Activated T-helper 2 cell treated with anti-CD3 and anti-CD28 coated beads, Interferon-gamma antibody, Interleukin-2, Interleukin-4, amounts not matched to agents 10 μg/mL and 5 μg/mL and 100 μg/mL, durations not matched to agents 14 hours and 24 hours and 36 hours (primary cell): Measurements from ENCODE around the gene KRTAP4-7. TPM values are rescaled to one million over a fixed set of nuclear protein-coding genes. Genes with fewer than 3 reads are reported as not detected.
"Not testable (repeated sequence)": the region's sequence is repeated elsewhere in the genome, so short reads cannot be mapped to it uniquely, and the experiment has no call there.

Experiments used
- DNase-seq: peaks from one replicate; pipeline ENCODE4 v3.0.0; 2021; ENCODE audit warnings: low spot score
- H3K27ac Mint-ChIP-seq: one replicate; pipeline ENCODE4 v1.8.0; 2021; ENCODE audit warnings: mixed read lengths
- H3K27me3 Mint-ChIP-seq: one replicate; pipeline ENCODE4 v1.8.0; 2021; ENCODE audit warnings: low read depth, mixed read lengths
- H3K36me3 Mint-ChIP-seq: one replicate; pipeline ENCODE4 v1.8.0; 2021; ENCODE audit warnings: low read depth, mixed read lengths
- H3K4me1 Mint-ChIP-seq: one replicate; pipeline ENCODE4 v1.8.0; 2021; ENCODE audit warnings: low read depth, mixed read lengths
- H3K4me3 Mint-ChIP-seq: one replicate; pipeline ENCODE4 v1.8.0; 2021; ENCODE audit warnings: low read depth, mild to moderate bottlenecking, moderate library complexity, mixed read lengths
- H3K9me3 Mint-ChIP-seq: one replicate; pipeline ENCODE4 v1.8.0; 2021; ENCODE audit warnings: mixed read lengths
- intact Hi-C: fragments of 100-400 bp; cut with micrococcal nuclease; formaldehyde crosslinking; loops from one replicate; pipeline ENCODE4 v1.15.1; 2023
- total RNA-seq: library from RNA; stranded (reverse); gene quantifications from 2 replicates; pipeline ENCODE4 v1.2.3, GENCODE V29; 2022

KRTAP4-7 gene
- not detected in 2 replicates for total RNA-seq

DNA sequence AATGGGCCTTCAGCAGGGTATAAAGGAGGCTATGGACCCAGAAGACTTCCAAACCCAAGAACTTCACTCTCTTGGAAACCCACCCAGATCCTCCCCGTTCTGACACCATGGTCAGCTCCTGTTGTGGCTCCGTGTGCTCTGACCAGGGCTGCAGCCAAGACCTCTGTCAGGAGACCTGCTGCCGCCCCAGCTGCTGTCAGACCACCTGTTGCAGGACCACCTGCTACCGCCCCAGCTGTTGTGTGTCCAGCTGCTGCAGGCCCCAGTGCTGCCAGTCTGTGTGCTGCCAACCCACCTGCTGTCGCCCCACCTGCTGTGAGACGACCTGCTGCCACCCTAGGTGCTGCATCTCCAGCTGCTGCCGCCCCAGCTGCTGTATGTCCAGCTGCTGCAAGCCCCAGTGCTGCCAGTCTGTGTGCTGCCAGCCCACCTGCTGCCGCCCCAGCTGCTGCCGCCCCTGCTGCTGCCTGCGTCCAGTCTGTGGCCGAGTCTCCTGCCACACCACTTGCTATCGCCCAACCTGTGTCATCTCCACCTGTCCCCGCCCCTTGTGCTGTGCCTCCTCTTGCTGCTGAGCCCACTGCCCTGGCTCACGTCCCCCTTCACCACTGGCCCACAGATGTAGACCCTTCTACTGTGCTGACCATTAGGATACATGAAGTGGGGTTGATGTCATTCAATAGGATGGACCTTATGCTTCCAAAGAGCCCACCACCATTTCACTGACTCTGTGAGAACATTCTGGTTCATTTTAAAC is at the start of gene KRTAP4-7:
KRTAP4-7 (plus strand) TSS at position 51 of the 757 bp plus-strand sequence; CDS start at position 108, 57 bp downstream.
- H3K36me3 Mint-ChIP-seq, H3K4me3 Mint-ChIP-seq, H3K27ac Mint-ChIP-seq, H3K27me3 Mint-ChIP-seq, H3K9me3 Mint-ChIP-seq, H3K4me1 Mint-ChIP-seq, DNase-seq, intact Hi-C loops: not testable (repeated sequence)

DNA sequence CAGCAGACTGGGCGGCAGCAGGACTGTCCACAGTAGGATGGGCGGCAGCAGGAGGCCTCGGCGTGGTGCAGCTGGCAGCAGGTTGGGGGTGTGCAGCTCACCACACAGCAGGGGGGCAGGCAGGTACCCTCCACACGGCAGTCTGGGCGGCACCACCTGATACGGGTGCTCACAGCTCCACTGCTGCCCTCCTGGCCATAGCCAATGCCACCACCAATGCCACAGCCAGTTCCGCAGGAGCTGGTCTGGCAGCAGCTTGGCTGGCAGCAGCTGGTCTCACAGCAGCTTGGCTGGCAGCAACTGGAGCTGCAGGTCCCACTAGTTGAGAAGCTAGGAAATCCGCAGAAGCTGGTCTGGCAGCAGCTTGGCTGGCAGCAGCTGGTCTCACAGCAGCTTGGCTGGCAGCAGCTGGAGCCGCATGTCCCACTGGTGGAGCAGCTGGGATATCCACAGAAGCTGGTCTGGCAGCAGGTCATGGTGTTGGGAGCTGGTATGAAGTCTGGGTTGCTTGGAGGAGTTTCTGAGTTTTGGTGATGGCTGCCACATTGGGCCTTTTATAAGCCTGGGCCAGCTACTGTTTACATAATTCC is 49.5 kb upstream of the KRTAP4-7 start, which contains the start of gene KRTAP1-3:
KRTAP1-3 (minus strand) TSS at position 529 of the 590 bp plus-strand sequence; CDS start at position 476, 53 bp downstream.
- H3K4me1 Mint-ChIP-seq, H3K27ac Mint-ChIP-seq, H3K36me3 Mint-ChIP-seq, DNase-seq, H3K9me3 Mint-ChIP-seq, H3K4me3 Mint-ChIP-seq, intact Hi-C loops: not testable (repeated sequence)
- peaks cover 14% of the 10 kb centered on the region for H3K27me3 Mint-ChIP-seq

DNA sequence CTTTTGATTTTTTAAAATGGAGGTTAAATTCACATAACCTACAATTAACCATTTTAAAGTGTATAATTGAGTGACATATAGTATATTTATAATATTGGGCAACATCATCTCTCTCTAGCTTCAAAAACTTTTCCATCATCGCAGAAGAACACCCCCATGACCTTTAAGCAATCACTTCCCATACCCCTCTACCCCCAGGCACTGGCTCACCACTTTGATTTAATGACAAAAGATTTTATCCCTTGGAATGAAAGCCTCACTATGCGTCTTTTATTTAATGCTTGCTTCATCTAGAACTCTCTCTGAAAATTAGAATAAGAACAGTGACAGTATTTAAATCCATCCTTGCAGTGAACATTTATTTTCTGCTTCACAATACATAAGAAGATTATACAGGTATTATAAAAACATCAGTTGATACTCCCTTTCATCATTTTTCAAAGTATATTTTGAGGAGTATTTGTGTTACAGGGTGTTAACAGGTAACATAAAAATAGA is 46.0 kb upstream of the KRTAP4-7 start:
- no peak for DNase-seq
- H3K4me1 Mint-ChIP-seq, result no peaks in the 10 kb centered on the region
- no peak overlapping the region for H3K27ac Mint-ChIP-seq
- H3K36me3 Mint-ChIP-seq, result no peaks in the 10 kb centered on the region
- no peak overlapping the region for H3K4me3 Mint-ChIP-seq
- H3K27me3 Mint-ChIP-seq, result peaks cover 6% of the 10 kb centered on the region
- H3K9me3 Mint-ChIP-seq, result no peaks in the 10 kb centered on the region
- intact Hi-C loops, result no loop called here

DNA sequence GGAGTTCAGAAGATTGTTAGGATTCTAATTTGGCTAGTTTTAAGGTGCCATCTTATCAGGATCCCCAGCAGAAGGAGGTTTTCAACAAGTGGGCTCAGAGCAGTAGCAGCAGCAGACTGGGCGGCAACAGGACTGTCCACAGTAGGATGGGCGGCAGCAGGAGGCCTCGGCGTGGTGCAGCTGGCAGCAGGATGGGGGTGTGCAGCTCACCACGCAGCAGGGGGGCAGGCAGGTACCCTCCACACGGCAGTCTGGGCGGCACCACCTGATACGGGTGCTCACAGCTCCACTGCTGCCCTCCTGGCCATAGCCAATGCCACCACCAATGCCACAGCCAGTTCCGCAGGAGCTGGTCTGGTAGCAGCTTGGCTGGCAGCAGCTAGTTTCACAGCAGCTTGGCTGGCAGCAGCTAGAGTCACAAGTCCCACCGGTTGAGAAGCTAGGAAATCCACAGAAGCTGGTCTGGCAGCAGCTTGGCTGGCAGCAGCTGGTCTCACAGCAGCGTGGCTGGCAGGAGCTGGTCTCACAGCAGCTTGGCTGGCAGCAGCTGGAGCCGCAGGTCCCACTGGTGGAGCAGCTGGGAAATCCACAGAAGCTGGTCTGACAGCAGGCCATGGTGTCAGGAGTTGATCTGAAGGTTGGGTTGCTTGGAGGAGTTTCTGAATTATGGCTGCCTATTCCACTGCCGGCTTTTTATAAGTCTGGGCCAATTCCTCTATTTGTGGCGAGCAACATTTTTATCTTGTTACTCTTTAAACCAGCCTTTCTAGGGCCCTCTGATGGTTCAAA is 43.0 kb upstream of the KRTAP4-7 start, which contains the start of gene KRTAP1-1:
KRTAP1-1 (minus strand) TSS at position 668 of the 789 bp plus-strand sequence; CDS start at position 615, 53 bp downstream.
- H3K27ac Mint-ChIP-seq, intact Hi-C loops: not testable (repeated sequence)

DNA sequence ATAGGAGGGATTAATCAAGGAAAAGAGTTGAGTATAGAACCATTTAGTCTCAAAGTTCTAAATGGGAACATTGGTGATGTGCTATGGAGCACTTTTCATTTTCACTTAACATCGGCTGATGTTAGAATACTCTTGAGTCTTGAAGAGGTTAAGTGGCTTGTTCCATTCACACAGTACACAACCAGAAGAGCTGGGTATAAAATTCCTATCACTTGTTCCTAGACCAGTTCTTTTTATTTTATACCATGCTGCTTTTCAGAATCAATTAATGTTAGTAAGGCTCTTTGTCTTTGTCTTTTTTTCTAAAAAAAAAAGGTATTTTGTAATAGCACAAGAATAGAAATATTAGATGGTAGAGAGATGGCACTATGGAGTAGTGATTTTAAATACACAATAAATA is 41.0 kb upstream of the KRTAP4-7 start:
- H3K27ac Mint-ChIP-seq, result no peak overlapping the region
- peaks cover 4% of the 10 kb centered on the region for H3K27me3 Mint-ChIP-seq
- no peaks in the 10 kb centered on the region for H3K9me3 Mint-ChIP-seq
- intact Hi-C loops, result no loop called here
- no peak overlapping the region for H3K4me3 Mint-ChIP-seq
- no peaks in the 10 kb centered on the region for H3K36me3 Mint-ChIP-seq
- H3K4me1 Mint-ChIP-seq, result no peaks in the 10 kb centered on the region
- no peak for DNase-seq

More for the DNA sequence above, 43.0 kb upstream of the KRTAP4-7 start, which contains the start of gene KRTAP1-1:
- not testable (repeated sequence) for H3K4me3 Mint-ChIP-seq, H3K9me3 Mint-ChIP-seq, DNase-seq, H3K4me1 Mint-ChIP-seq, H3K27me3 Mint-ChIP-seq, H3K36me3 Mint-ChIP-seq

DNA sequence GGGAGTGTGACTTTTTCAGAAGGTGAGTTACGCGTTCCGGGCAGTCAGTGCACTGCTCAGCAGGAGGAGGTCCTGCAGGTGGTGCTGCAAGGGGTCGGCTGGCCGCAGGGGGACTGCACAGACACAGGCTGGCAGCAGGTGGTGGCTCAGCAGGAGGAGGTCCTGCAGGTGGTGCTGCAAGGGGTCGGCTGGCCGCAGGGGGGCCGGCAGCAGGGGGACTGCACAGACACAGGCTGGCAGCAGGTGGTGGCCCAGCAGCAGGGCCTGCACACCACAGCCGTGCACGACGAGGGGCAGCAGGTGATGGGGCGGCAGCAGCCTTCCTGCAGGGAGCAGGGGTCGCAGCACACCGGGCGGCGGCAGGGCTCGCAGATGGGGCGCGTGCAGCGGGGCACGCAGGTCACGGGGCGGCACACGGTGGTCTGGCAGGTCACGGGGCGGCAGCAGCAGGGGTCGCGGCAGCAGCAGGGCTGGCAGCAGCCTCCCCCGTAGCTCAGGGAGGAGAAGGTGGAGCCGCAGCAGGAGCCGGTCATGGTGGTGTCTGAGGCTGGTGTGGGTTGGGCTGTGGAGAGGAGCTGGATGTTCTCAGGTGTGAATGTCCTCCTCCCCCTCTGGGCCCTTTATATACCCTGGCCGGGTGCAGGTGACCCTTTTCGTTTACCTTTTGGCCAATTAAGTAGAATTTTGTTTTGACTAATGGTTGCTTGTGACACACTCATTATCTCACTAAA is 37.0 kb upstream of the KRTAP4-7 start, which contains the start of gene KRTAP2-1:
KRTAP2-1 (minus strand) TSS at position 582 of the 731 bp plus-strand sequence; CDS start at position 533, 49 bp downstream.
- not testable (repeated sequence) for H3K9me3 Mint-ChIP-seq, H3K4me1 Mint-ChIP-seq

DNA sequence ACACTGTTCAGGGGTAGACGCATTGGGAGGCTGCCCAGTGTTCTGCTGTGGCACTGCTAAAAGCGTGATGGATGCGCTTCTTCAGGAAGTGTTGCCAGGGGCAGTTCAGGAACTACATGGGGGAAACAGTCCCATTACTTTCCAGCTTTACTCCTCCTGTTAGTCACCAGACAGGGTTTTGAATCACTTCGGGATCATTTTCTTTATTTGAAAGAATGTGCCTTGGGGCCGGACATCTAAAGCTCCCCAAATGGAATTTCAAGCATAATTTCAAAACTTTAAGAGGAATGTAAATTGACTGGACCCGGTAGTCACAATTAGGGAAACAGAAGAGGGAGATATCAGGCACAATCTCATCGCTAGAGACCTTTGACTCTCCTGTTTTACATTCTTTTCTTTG is 35.5 kb upstream of the KRTAP4-7 start:
- no peaks in the 10 kb centered on the region for H3K9me3 Mint-ChIP-seq
- H3K27ac Mint-ChIP-seq, result no peak overlapping the region
- H3K36me3 Mint-ChIP-seq, result no peaks in the 10 kb centered on the region
- H3K4me3 Mint-ChIP-seq, result no peak overlapping the region
- H3K4me1 Mint-ChIP-seq, result no peaks in the 10 kb centered on the region
- peaks cover 8% of the 10 kb centered on the region for H3K27me3 Mint-ChIP-seq
- DNase-seq, result no peak
- intact Hi-C loops, result no loop called here

More for the DNA sequence above, 37.0 kb upstream of the KRTAP4-7 start, which contains the start of gene KRTAP2-1:
- H3K36me3 Mint-ChIP-seq, intact Hi-C loops, DNase-seq, H3K4me3 Mint-ChIP-seq, H3K27me3 Mint-ChIP-seq, H3K27ac Mint-ChIP-seq: not testable (repeated sequence)

DNA sequence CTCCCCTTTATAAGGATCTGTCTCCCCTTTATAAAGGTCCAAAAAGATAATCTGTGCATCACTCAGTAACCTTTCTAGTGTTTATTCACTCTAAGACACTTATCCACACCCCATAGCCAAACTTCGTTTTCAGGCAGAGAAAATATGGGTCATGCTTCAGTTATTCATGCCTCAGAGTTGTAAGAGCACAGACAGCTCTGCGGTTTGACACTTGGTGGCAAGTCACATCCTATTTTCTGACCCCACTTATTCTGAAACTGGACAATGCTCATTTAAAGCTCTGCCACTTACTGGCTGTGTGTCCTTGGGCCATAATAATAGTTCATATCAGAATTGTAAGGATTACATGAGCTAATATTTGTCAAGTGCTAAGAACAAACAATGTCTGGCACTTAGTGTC is 34.8 kb upstream of the KRTAP4-7 start:
- H3K27ac Mint-ChIP-seq, result no peak overlapping the region
- no peaks in the 10 kb centered on the region for H3K4me1 Mint-ChIP-seq
- H3K27me3 Mint-ChIP-seq, result peaks cover 11% of the 10 kb centered on the region
- DNase-seq, result no peak
- no peaks in the 10 kb centered on the region for H3K9me3 Mint-ChIP-seq
- H3K36me3 Mint-ChIP-seq, result no peaks in the 10 kb centered on the region
- H3K4me3 Mint-ChIP-seq, result no peak overlapping the region
- intact Hi-C loops, result no loop called here

DNA sequence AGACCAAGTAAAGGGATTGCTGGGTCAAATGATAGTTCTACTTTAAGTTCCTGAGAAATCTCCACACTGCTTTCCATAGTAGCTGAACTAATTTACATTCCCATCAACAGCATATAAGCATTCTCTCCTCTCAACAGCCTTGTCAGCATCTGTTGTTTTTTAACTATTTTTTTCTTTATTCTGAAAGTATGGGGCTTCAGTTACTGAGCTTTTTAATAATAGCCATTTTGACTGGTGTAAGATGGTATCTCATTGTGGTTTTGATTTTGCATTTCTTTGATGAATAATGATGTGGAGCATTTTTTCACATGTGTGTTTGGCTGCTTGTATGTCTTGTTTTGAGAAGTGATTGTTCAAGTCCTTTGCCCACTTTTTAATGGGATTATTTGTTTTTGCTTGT is 31.4 kb upstream of the KRTAP4-7 start:
- Mint-ChIP-seq H3K36me3 (no peaks in the 10 kb centered on the region), H3K4me1 (no peaks in the 10 kb centered on the region), H3K27ac (no peak overlapping the region), H3K9me3 (peaks cover 3% of the 10 kb centered on the region), H3K27me3 (peaks cover 13% of the 10 kb centered on the region), H3K4me3 (no peak overlapping the region)
- intact Hi-C loops, result no loop called here
- no peak for DNase-seq

DNA sequence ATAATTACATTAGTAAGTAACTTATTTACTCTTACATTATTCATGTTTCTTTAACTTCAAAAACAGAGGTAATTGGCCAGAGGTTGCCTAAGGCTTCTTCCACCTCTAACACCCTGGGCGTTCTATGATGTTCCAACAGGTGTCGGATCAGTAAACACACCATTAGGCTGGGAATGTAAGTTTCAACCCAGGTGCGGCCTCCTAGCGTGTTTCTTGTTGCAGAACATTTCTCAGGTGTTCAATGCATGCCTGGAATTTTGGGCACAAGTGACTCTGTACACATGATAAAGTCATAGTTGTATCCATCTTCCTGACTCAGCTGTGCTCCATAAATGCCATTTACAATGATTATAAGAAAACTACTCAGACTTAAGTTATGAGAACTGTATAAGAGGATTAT is 29.9 kb upstream of the KRTAP4-7 start:
- intact Hi-C loops, result no loop called here
- no peak for DNase-seq
- H3K36me3 Mint-ChIP-seq, result no peaks in the 10 kb centered on the region
- no peak overlapping the region for H3K27ac Mint-ChIP-seq
- H3K4me3 Mint-ChIP-seq, result no peak overlapping the region
- no peaks in the 10 kb centered on the region for H3K4me1 Mint-ChIP-seq
- H3K9me3 Mint-ChIP-seq, result peaks cover 5% of the 10 kb centered on the region
- H3K27me3 Mint-ChIP-seq, result peaks cover 19% of the 10 kb centered on the region

DNA sequence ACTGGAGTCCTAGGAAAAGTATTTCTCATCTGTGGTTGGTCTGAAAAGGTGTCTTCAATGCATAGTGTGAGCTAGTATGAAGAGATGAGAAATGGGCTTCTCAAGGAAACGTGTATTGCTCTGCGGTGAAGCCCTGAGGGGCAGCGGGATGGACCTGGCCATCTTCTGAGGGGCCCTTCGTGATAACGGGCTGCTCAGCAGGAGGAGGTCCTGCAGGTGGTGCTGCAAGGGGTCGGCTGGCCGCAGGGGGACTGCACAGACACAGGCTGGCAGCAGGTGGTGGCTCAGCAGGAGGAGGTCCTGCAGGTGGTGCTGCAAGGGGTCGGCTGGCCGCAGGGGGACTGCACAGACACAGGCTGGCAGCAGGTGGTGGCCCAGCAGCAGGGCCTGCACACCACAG is 29.4 kb upstream of the KRTAP4-7 start:
- H3K4me1 Mint-ChIP-seq, intact Hi-C loops, H3K36me3 Mint-ChIP-seq, H3K4me3 Mint-ChIP-seq, H3K27ac Mint-ChIP-seq, H3K9me3 Mint-ChIP-seq, DNase-seq: not testable (repeated sequence)
- H3K27me3 Mint-ChIP-seq, result peaks cover 23% of the 10 kb centered on the region

DNA sequence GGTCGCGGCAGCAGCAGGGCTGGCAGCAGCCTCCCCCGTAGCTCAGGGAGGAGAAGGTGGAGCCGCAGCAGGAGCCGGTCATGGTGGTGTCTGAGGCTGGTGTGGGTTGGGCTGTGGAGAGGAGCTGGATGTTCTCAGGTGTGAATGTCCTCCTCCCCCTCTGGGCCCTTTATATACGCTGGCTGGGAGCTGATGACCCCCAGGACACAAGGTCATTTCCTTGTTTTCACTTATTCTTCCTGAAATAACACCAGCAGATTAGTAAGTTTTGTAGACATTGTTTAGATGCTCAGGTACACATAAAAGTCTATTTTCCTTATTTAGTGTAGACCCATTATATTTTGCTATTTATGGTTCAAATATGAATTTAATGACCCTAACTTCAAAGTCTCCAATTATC is 28.8 kb upstream of the KRTAP4-7 start, which contains the start of gene KRTAP2-2:
KRTAP2-2 (minus strand) TSS at position 101 of the 400 bp plus-strand sequence; CDS start at position 82, 19 bp downstream.
- H3K27ac Mint-ChIP-seq, DNase-seq, intact Hi-C loops, H3K4me1 Mint-ChIP-seq, H3K9me3 Mint-ChIP-seq, H3K4me3 Mint-ChIP-seq, H3K36me3 Mint-ChIP-seq: not testable (repeated sequence)
- peaks cover 22% of the 10 kb centered on the region for H3K27me3 Mint-ChIP-seq
